ENCODE measurements around the gene PLXNA3. TPM values are rescaled to one million over a fixed set of nuclear protein-coding genes. Genes with fewer than 3 reads are reported as not detected.

PLXNA3 gene
- total RNA-seq, 1 experiment from 2014 or later: 36.3 TPM

DNA sequence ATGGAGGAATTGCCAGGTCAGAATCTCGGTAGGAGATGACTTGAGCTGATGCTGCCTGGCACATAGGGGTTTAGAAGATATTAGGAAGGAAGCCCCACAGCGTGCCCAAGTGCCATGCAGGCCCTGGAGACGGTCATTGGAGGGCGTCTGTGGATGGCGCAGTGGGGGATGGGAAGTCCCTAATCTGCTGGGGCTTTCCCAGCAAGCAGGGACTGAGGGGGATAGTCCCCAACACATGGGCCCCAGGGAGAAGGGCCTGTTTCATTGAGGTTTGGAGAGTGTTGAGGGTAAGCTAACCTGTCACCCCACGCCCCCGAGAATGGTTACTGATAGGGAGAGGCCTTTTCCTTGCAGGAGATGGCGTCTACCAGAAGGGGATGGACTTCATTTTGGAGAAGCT, 38.9 kb upstream of the PLXNA3 start:
- no peak for DNase-seq
- Histone ChIP-seq H3K27ac (ENCODE audit: insufficient read length, low read depth, low read length) (no peak overlapping the region), H3K23me2 (ENCODE audit: insufficient read length, low read depth, low read length, poor library complexity, severe bottlenecking) (no peaks in the 10 kb centered on the region), H3T11ph (ENCODE audit: low read length) (no peak overlapping the region), H3K56ac (ENCODE audit: insufficient read length, low read depth, low read length) (no peak overlapping the region), H2BK20ac (ENCODE audit: low read depth, low read length, poor library complexity, severe bottlenecking) (no peak overlapping the region), H3K79me2 (ENCODE audit: insufficient read depth, low read length) (no peaks in the 10 kb centered on the region), H2AFZ (ENCODE audit: low read length) (no peak overlapping the region), H2BK5ac (ENCODE audit: insufficient read length, low read length) (no peak overlapping the region), H2AK5ac (ENCODE audit: insufficient read length, low read length) (no peak overlapping the region), H3K18ac (ENCODE audit: insufficient read length, low read depth, low read length) (no peak overlapping the region), H3K23ac (ENCODE audit: insufficient read length, low read depth, low read length) (no peak overlapping the region), H4K91ac (ENCODE audit: insufficient read length, low read depth, low read length) (no peak overlapping the region), H2BK15ac (ENCODE audit: low read depth, low read length) (no peak overlapping the region), H3K9me3 (ENCODE audit: control insufficient read depth, low read depth, low read length) (peaks cover 34% of the 10 kb centered on the region), H3K14ac (ENCODE audit: insufficient read depth, low read length) (no peak overlapping the region), H3K4me1 (ENCODE audit: insufficient read depth, low read length) (no peaks in the 10 kb centered on the region), H3K4me2 (ENCODE audit: insufficient read depth, insufficient read length, low read length) (no peak overlapping the region), H3K79me1 (ENCODE audit: insufficient read depth, low read depth, low read length, poor library complexity, severe bottlenecking) (no peaks in the 10 kb centered on the region), H2BK120ac (ENCODE audit: low read depth, low read length, poor library complexity, severe bottlenecking) (no peak overlapping the region), H4K8ac (replicated peaks; ENCODE audit: insufficient read length, low read depth, low read length) (no peak overlapping the region), H3K4ac (ENCODE audit: low read depth, low read length) (no peak overlapping the region), H4K5ac (ENCODE audit: insufficient read length, low read depth, low read length) (no peak overlapping the region), H3K27me3 (ENCODE audit: insufficient read depth, low read length) (no peaks in the 10 kb centered on the region), H2BK12ac (ENCODE audit: insufficient read length, low read depth, low read length) (no peak overlapping the region), H3K9ac (ENCODE audit: extremely low read depth, insufficient read length, low read length) (no peak overlapping the region), H4K20me1 (ENCODE audit: control insufficient read depth, insufficient read depth, insufficient read length) (no peaks in the 10 kb centered on the region)
- H3K27ac Mint-ChIP-seq: no peak overlapping the region
- no peaks in the 10 kb centered on the region for H3K27me3 Mint-ChIP-seq (ENCODE audit: low read depth)
- H3K4me3 Mint-ChIP-seq: no peak overlapping the region
- peaks cover 13 to 23% (median 16%) of the 10 kb centered on the region in 3 experiments for H3K36me3 Mint-ChIP-seq (ENCODE audit: insufficient read depth in 1 of 3, low read depth in 3 of 3)
- peaks cover 58 to 65% of the 10 kb centered on the region in 2 experiments for H3K9me3 Mint-ChIP-seq
- WGBS (ENCODE audit: extremely low coverage, insufficient read length, low lambda C conversion rate): no CpG with 5 or more reads among the region's 8 CpGs
- TF ChIP-seq, protein P1, sequence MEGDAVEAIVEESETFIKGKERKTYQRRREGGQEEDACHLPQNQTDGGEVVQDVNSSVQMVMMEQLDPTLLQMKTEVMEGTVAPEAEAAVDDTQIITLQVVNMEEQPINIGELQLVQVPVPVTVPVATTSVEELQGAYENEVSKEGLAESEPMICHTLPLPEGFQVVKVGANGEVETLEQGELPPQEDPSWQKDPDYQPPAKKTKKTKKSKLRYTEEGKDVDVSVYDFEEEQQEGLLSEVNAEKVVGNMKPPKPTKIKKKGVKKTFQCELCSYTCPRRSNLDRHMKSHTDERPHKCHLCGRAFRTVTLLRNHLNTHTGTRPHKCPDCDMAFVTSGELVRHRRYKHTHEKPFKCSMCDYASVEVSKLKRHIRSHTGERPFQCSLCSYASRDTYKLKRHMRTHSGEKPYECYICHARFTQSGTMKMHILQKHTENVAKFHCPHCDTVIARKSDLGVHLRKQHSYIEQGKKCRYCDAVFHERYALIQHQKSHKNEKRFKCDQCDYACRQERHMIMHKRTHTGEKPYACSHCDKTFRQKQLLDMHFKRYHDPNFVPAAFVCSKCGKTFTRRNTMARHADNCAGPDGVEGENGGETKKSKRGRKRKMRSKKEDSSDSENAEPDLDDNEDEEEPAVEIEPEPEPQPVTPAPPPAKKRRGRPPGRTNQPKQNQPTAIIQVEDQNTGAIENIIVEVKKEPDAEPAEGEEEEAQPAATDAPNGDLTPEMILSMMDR (conservative IDR thresholded peaks at IDR 0.05): no peak
- H3K4me1 Mint-ChIP-seq: no peaks in the 10 kb centered on the region
